ENCODE measurements around the gene IL1RN. TPM values are rescaled to one million over a fixed set of nuclear protein-coding genes. Genes with fewer than 3 reads are reported as not detected.

IL1RN gene
- polyA plus RNA-seq, 1 donor (not counting 4 experiments of a cell fraction or from before 2014, with no cell fraction given) = 128 TPM

GRCh38 chr2:113085542-113085941, 41.9 kb upstream of the IL1RN start:
- no peak for TF ChIP-seq EZH2 (IDR thresholded peaks at IDR 0.05; ENCODE audit: low read length)
- peak in 1 of 3 experiments; percentile 28 for TF ChIP-seq CTCF (optimal IDR thresholded peaks at IDR 0.05 in 1 of 3, IDR thresholded peaks at IDR 0.05 in 1 of 3, conservative IDR thresholded peaks at IDR 0.05 in 1 of 3; ENCODE audit: extremely low read depth in 1 of 3, insufficient read depth in 2 of 3, low read length in 3 of 3)
- Histone ChIP-seq H3K36me3 (ENCODE audit: control insufficient read depth in 2 of 2, extremely low read depth in 1 of 2, insufficient read depth in 2 of 2, low read length in 2 of 2) (no peaks in the 10 kb centered on the region), H3K27me3 (ENCODE audit: control insufficient read depth, extremely low read depth, insufficient read depth, low read length) (no peaks in the 10 kb centered on the region), H3K9ac (ENCODE audit: control insufficient read depth, extremely low read depth, insufficient read depth, low read length) (peak overlapping the region; percentile 51), H4K20me1 (ENCODE audit: control insufficient read depth, extremely low read depth, insufficient read depth, low read length) (no peaks in the 10 kb centered on the region), H3K9me1 (ENCODE audit: control insufficient read depth, extremely low read depth, insufficient read depth, low read length) (peaks cover 1% of the 10 kb centered on the region), H3K27ac (ENCODE audit: control insufficient read depth, insufficient read depth, low read length) (peak overlapping the region; percentile 72), H3K79me2 (ENCODE audit: control insufficient read depth, insufficient read depth, low read length) (no peaks in the 10 kb centered on the region), H3K4me3 (ENCODE audit: control insufficient read depth in 2 of 3, extremely low read depth in 1 of 3, insufficient read depth in 2 of 3, low read depth in 1 of 3, low read length in 3 of 3) (peak overlapping the region in 1 of 3 experiments; percentile 38), H3K9me3 (ENCODE audit: control insufficient read depth, low read depth, low read length) (no peaks in the 10 kb centered on the region), H2AFZ (ENCODE audit: control insufficient read depth, low read length) (peak overlapping the region; percentile 63), H3K4me2 (ENCODE audit: control insufficient read depth, extremely low read depth, insufficient read depth, low read depth, low read length) (peak overlapping the region; percentile 72), H3K4me1 (ENCODE audit: control insufficient read depth, extremely low read depth, insufficient read depth, low read length) (peaks cover 19% of the 10 kb centered on the region)
- dilution Hi-C loops (cut with MboI; ENCODE audit: extremely low pct_ligation_motif_present, low sequenced_read_pairs) = no loop called here
- FAIRE-seq (peak; percentile 99), DNase-seq (ENCODE audit: low read depth, low spot score) (no peak)

- H3K4me1 ChIP-seq (ENCODE audit: control insufficient read depth, extremely low read depth, insufficient read depth, low read length) = peaks cover 17% of the 10 kb centered on the region
- no peak overlapping the region for H3K4me2 ChIP-seq (ENCODE audit: control insufficient read depth, extremely low read depth, insufficient read depth, low read depth, low read length)
- no peak overlapping the region for H2AFZ ChIP-seq (ENCODE audit: control insufficient read depth, low read length)
- H3K79me2 ChIP-seq (ENCODE audit: control insufficient read depth, insufficient read depth, low read length) = no peaks in the 10 kb centered on the region
- no peaks in the 10 kb centered on the region for H4K20me1 ChIP-seq (ENCODE audit: control insufficient read depth, extremely low read depth, insufficient read depth, low read length)
- no peak overlapping the region for H3K9ac ChIP-seq (ENCODE audit: control insufficient read depth, extremely low read depth, insufficient read depth, low read length)
- H3K9me3 ChIP-seq (ENCODE audit: control insufficient read depth, low read depth, low read length) = no peaks in the 10 kb centered on the region
- dilution Hi-C loops (cut with MboI; ENCODE audit: extremely low pct_ligation_motif_present, low sequenced_read_pairs) = no loop called here
- no peaks in the 10 kb centered on the region for H3K27me3 ChIP-seq (ENCODE audit: control insufficient read depth, extremely low read depth, insufficient read depth, low read length)
- no peak overlapping the region for H3K4me3 ChIP-seq (ENCODE audit: control insufficient read depth in 2 of 3, extremely low read depth in 1 of 3, insufficient read depth in 2 of 3, low read depth in 1 of 3, low read length in 3 of 3)
- H3K36me3 ChIP-seq (ENCODE audit: control insufficient read depth in 2 of 2, extremely low read depth in 1 of 2, insufficient read depth in 2 of 2, low read length in 2 of 2) = no peaks in the 10 kb centered on the region
- no peaks in the 10 kb centered on the region for H3K9me1 ChIP-seq (ENCODE audit: control insufficient read depth, extremely low read depth, insufficient read depth, low read length)
- H3K27ac ChIP-seq (ENCODE audit: control insufficient read depth, insufficient read depth, low read length) = no peak overlapping the region
- no peak for FAIRE-seq
- TF ChIP-seq CTCF (optimal IDR thresholded peaks at IDR 0.05 in 1 of 3, IDR thresholded peaks at IDR 0.05 in 1 of 3, conservative IDR thresholded peaks at IDR 0.05 in 1 of 3; ENCODE audit: extremely low read depth in 1 of 3, insufficient read depth in 2 of 3, low read length in 3 of 3) (no peak), EZH2 (IDR thresholded peaks at IDR 0.05; ENCODE audit: low read length) (no peak)
- no peak for DNase-seq (ENCODE audit: low read depth, low spot score)
Measured at GRCh38 chr2:113088213-113088992, 39.0 kb upstream of the IL1RN start.
